H1 (cell line): Measurements from ENCODE around the gene ACAD9. TPM values are rescaled to one million over a fixed set of nuclear protein-coding genes. Genes with fewer than 3 reads are reported as not detected.

Source experiments
- CTCF ChIA-PET: fragments of 300-600 bp; sonication (Branson Sonifier 250); formaldehyde crosslinking; loops from one replicate; lab custom pipeline; 2021; ENCODE audit not compliant: partially characterized antibody; lab: Charles Lee
- POLR2A ChIA-PET: fragments of 300-600 bp; sonication (Branson Sonifier 250); formaldehyde crosslinking; loops from one replicate; lab custom pipeline; 2021; ENCODE audit warnings: inconsistent platforms; ENCODE audit not compliant: partially characterized antibody; lab: Charles Lee
- DNase-seq, 2 experiments: peaks; one replicate each; pipeline versions ENCODE4 v3.0.0 to v3.0.0-alpha.2; 2010 to 2022; ENCODE audit warnings: low spot score in 2 of 2, low read depth in 1 of 2, mixed read lengths in 1 of 2
- FAIRE-seq: peaks from 2 replicates; lab custom pipeline; 2011; peaks lifted over from hg19 to GRCh38; lab: Jason Lieb, UNC
- H2AFZ ChIP-seq: 2 replicates; pipeline ENCODE4 v1.8.1; 2012; ENCODE audit warnings: low read length, inconsistent platforms
- H2AK5ac ChIP-seq: 2 replicates; pipeline ENCODE4 v1.6.1; 2013; ENCODE audit warnings: low read depth, low read length
- H2BK120ac ChIP-seq: replicated peaks from 2 replicates; pipeline ENCODE3; 2013; ENCODE audit warnings: low read depth, low read length, inconsistent platforms
- H2BK12ac ChIP-seq: 2 replicates; pipeline ENCODE4 v1.6.1; 2013; ENCODE audit warnings: low read depth, low read length
- H2BK15ac ChIP-seq: 2 replicates; pipeline ENCODE4 v1.6.1; 2013; ENCODE audit warnings: low read length
- H2BK20ac ChIP-seq: 2 replicates; pipeline ENCODE4 v1.6.1; 2013; ENCODE audit warnings: low read length
- H2BK5ac ChIP-seq: 2 replicates; pipeline ENCODE4 v1.6.1; 2013; ENCODE audit warnings: low read depth, low read length
- H3K14ac ChIP-seq: 2 replicates; pipeline ENCODE4 v1.6.1; 2013; ENCODE audit warnings: inconsistent platforms; ENCODE audit not compliant: insufficient read length
- H3K18ac ChIP-seq: 2 replicates; pipeline ENCODE4 v1.6.1; 2013; ENCODE audit warnings: low read length; ENCODE audit errors: extremely low read depth
- H3K23ac ChIP-seq: 2 replicates; pipeline ENCODE4 v1.6.1; 2013; ENCODE audit warnings: inconsistent platforms; ENCODE audit not compliant: insufficient read length
- H3K23me2 ChIP-seq: 2 replicates; pipeline ENCODE4 v1.6.1; 2013; ENCODE audit warnings: low read depth, low read length
- H3K27ac ChIP-seq: 2 replicates; pipeline ENCODE4 v1.6.1; 2011; ENCODE audit warnings: low read depth, low read length, inconsistent platforms
- H3K27me3 ChIP-seq, 4 experiments: replicated peaks in 1 of 4; 1 replicate in 1 of 4; 2 replicates in 3 of 4; pipeline versions ENCODE4 v1.6.1 to v1.8.1; 2011 to 2013; ENCODE audit warnings: low read length in 3 of 4, mild to moderate bottlenecking in 3 of 4, inconsistent platforms in 2 of 4, mixed read lengths in 2 of 4, moderate library complexity in 1 of 4; ENCODE audit not compliant: control insufficient read depth in 3 of 4, insufficient read depth in 3 of 4; ENCODE audit errors: extremely low read depth in 1 of 4
- H3K36me3 ChIP-seq, 4 experiments: 2 replicates each; pipeline versions ENCODE4 v1.6.1 to v1.8.1; 2011 to 2013; ENCODE audit warnings: mild to moderate bottlenecking in 4 of 4, low read length in 3 of 4, moderate library complexity in 2 of 4, control low read depth in 1 of 4, inconsistent platforms in 1 of 4; ENCODE audit not compliant: insufficient read depth in 4 of 4, control insufficient read depth in 2 of 4
- H3K4ac ChIP-seq: replicated peaks from 2 replicates; pipeline ENCODE3; 2013; ENCODE audit warnings: low read length, low read depth, mixed read lengths, inconsistent platforms; ENCODE audit not compliant: insufficient read length
- H3K4me1 ChIP-seq, 4 experiments: replicated peaks in 1 of 4; 1 replicate in 1 of 4; 2 replicates in 3 of 4; pipeline versions ENCODE4 v1.6.1 to v1.8.1; 2011 to 2013; ENCODE audit warnings: low read length in 3 of 4, inconsistent platforms in 2 of 4, mixed read lengths in 1 of 4; ENCODE audit not compliant: insufficient read depth in 4 of 4, control insufficient read depth in 3 of 4
- H3K4me2 ChIP-seq, 2 experiments: 2 replicates each; pipeline versions ENCODE4 v1.6.1 to v1.8.1; 2011 to 2013; ENCODE audit warnings: low read depth in 2 of 2, low read length in 2 of 2, control low read depth in 1 of 2, inconsistent platforms in 1 of 2, mild to moderate bottlenecking in 1 of 2; ENCODE audit not compliant: insufficient read depth in 1 of 2
- H3K4me3 ChIP-seq, 4 experiments: fragments of 200-600, 300-600 bp in 1 of 4; sonication (generic), shearing (Covaris generic), sonication (Bioruptor Twin) in 1 of 4; 2 replicates each; pipeline versions ENCODE4 v1.5.1 to v1.8.1; 2011 to 2016; ENCODE audit warnings: low read length in 4 of 4, low read depth in 3 of 4, control low read depth in 2 of 4, inconsistent platforms in 2 of 4, mild to moderate bottlenecking in 2 of 4, mixed read lengths in 1 of 4, moderate library complexity in 1 of 4; ENCODE audit not compliant: insufficient read depth in 2 of 4; ENCODE audit errors: extremely low read depth in 1 of 4
- H3K56ac ChIP-seq: replicated peaks from 2 replicates; pipeline ENCODE3; 2013; ENCODE audit warnings: low read depth, mild to moderate bottlenecking, mixed read lengths, low read length, inconsistent platforms; ENCODE audit not compliant: insufficient read length
- H3K79me1 ChIP-seq: 2 replicates; pipeline ENCODE4 v1.6.1; 2013; ENCODE audit warnings: low read depth, low read length, control low read depth
- H3K79me2 ChIP-seq, 2 experiments: 2 replicates each; pipeline versions ENCODE4 v1.6.1 to v1.8.1; 2012 to 2013; ENCODE audit warnings: low read length in 2 of 2, mild to moderate bottlenecking in 2 of 2, inconsistent platforms in 1 of 2; ENCODE audit not compliant: insufficient read depth in 2 of 2, control insufficient read depth in 1 of 2
- H3K9ac ChIP-seq, 4 experiments: replicated peaks in 1 of 4; 1 replicate in 1 of 4; 2 replicates in 3 of 4; pipeline versions ENCODE4 v1.6.1 to v1.8.1; 2011 to 2013; ENCODE audit warnings: low read depth in 3 of 4, low read length in 3 of 4, control low read depth in 2 of 4, mild to moderate bottlenecking in 2 of 4, moderate library complexity in 2 of 4, inconsistent platforms in 1 of 4; ENCODE audit errors: extremely low read depth in 1 of 4
- H3K9me3 ChIP-seq, 2 experiments: 2 replicates each; pipeline versions ENCODE4 v1.6.1 to v1.8.1; 2012 to 2013; ENCODE audit warnings: mild to moderate bottlenecking in 2 of 2, moderate library complexity in 2 of 2, control low read depth in 1 of 2, inconsistent platforms in 1 of 2, low read depth in 1 of 2, low read length in 1 of 2, mixed read lengths in 1 of 2; ENCODE audit not compliant: insufficient read depth in 2 of 2
- H4K20me1 ChIP-seq, 2 experiments: replicated peaks in 1 of 2; 2 replicates each; pipeline versions ENCODE3 to v1.8.1; 2011 to 2013; ENCODE audit warnings: inconsistent platforms in 2 of 2, low read length in 2 of 2, mild to moderate bottlenecking in 1 of 2; ENCODE audit not compliant: insufficient read depth in 2 of 2, control insufficient read depth in 1 of 2
- H4K5ac ChIP-seq: 2 replicates; pipeline ENCODE4 v1.6.1; 2013; ENCODE audit warnings: low read length, low read depth, mixed read lengths, inconsistent platforms; ENCODE audit not compliant: insufficient read length
- H4K8ac ChIP-seq: 2 replicates; pipeline ENCODE4 v1.8.0; 2013; ENCODE audit warnings: mild to moderate bottlenecking, moderate library complexity, low read length, inconsistent platforms; ENCODE audit not compliant: insufficient read depth; ENCODE audit errors: extremely low read depth
- H4K91ac ChIP-seq: replicated peaks from 2 replicates; pipeline ENCODE3; 2013; ENCODE audit warnings: low read length, mixed read lengths, inconsistent platforms; ENCODE audit not compliant: insufficient read length
- EZH2 ChIP-seq: fragments of 200-600 bp; sonication (generic); IDR thresholded peaks from 2 replicates; pipeline ENCODE4 v1.7.1; 2012; ENCODE audit warnings: low read depth, mild to moderate bottlenecking, moderate library complexity, low read length, inconsistent platforms; ENCODE audit not compliant: severe bottlenecking
- RFX5 ChIP-seq: IDR thresholded peaks from 2 replicates; pipeline ENCODE4 v1.6.1; 2011; ENCODE audit warnings: low read depth, low read length, improper control_type of control experiment, borderline replicate concordance
- SRF ChIP-seq: IDR thresholded peaks from 2 replicates; pipeline ENCODE4 v1.6.1; 2011; ENCODE audit warnings: mild to moderate bottlenecking, low read depth, low read length, moderate library complexity
- YY1 ChIP-seq: IDR thresholded peaks from 2 replicates; pipeline ENCODE4 v1.6.1; 2011; ENCODE audit warnings: low read depth, mild to moderate bottlenecking, low read length
- WGBS, 2 experiments: shearing (Covaris generic) in 1 of 2; methylation state at CpG; one replicate each; pipeline versions ENCODE4 v1.1.6 to v1.1.7; 2013 to 2015; ENCODE audit warnings: low lambda C conversion rate in 2 of 2, mixed read lengths in 2 of 2, inconsistent platforms in 1 of 2, low coverage in 1 of 2, missing lambda C conversion rate in 1 of 2; ENCODE audit not compliant: insufficient replicate concordance in 2 of 2, insufficient coverage in 1 of 2, insufficient read length in 1 of 2; ENCODE audit errors: extremely low coverage in 1 of 2, missing lambda C conversion rate in 1 of 2; 5-methylcytosine and 5-hydroxymethylcytosine counted together
- polyA plus RNA-seq, 7 experiments: library from polyadenylated mRNA; depleted of rRNA in 3 of 7; stranded (reverse) in 5 of 7; unstranded in 2 of 7; fragments of >200 nt in 5 of 7; fragments of 200-250 nt in 2 of 7; gene quantifications; 1 replicate in 5 of 7; 2 replicates in 1 of 7; 4 replicates in 1 of 7; pipeline versions ENCODE4 v1.2.1 to v1.2.3, GENCODE V29; 2011 to 2013; ENCODE audit warnings: missing spikeins in 2 of 7, mixed read lengths in 2 of 7
- total RNA-seq: library from RNA; stranded (reverse); fragmentation: NEBNext Ultra II Directional; extraction: Animal tissue kit (Norgen Biotek cat#: 25700); gene quantifications from 2 replicates; pipeline ENCODE4 v1.2.1, GENCODE V29; 2021
- TF ChIP-seq, protein P1 (sequence below): IDR thresholded peaks from 2 replicates; pipeline ENCODE4 v1.6.1; 2012; ENCODE audit warnings: inconsistent platforms

The ACAD9 gene
- total and polyA plus RNA-seq, 2 of the 8 experiments (the other 6 are each of a cell fraction or from before 2014, with no cell fraction given), result 27.5 to 28.9 TPM

DNA sequence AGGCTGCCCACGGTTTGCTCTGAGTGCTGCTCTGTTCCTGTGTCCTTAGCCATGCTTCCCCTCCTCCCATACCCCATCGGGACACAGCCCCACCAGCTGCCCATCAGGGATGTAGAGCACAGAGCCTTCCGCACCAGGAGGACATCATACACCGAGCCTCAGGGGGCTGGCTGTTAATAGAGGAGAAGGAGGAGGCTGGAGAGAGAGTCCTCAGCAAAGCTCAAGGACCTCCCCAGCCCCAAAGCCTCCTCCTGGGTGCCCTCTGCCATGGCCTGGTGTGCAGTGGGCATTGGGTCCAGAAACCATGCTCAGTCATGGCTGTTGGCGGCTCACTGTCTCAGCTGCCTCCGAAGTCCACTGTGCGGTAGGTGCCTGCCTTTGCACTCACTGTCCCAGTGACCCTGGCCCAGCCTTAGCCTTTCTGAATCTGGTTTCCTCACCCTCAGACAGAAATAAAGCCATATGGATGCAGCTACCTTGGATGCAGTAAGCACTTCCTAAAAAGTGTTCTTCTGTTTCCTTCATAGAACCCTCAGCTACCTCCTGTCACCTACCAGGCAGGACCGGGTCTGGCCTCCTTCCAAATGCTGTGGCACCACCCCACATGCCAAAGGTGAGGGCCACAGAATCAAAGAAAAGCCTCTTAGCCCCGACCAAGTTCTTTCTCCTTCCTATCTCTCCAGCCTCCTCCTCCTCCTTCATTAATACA lies 53.9 kb downstream of the ACAD9 start:
- ChIA-PET CTCF (interaction anchor here (0.9 to 2.3 kb wide), 5 partner anchors 10 to 324 kb away, joined by 3 to 12 read pairs (median 3); no protein-coding TSS in a partner anchor), POLR2A (interaction anchor here (0.9 to 4.5 kb wide), 3 partner anchors 10 to 55 kb away, joined by 3 to 14 read pairs (median 11); no protein-coding TSS in a partner anchor)
- 88% methylated on average over 9 of the region's 9 CpGs; no CpG with 5 or more reads in 1 of the 2 experiments for WGBS, 2 experiments
- H3K4ac ChIP-seq, result no peak overlapping the region
- no peak overlapping the region for H4K8ac ChIP-seq
- H3K36me3 ChIP-seq, result no peaks in the 10 kb centered on the region
- no peak overlapping the region for H3K14ac ChIP-seq
- no peaks in the 10 kb centered on the region for H4K20me1 ChIP-seq
- no peaks in the 10 kb centered on the region for H3K23me2 ChIP-seq
- H3K79me2 ChIP-seq, result no peaks in the 10 kb centered on the region
- H2BK5ac ChIP-seq, result no peak overlapping the region
- H3K4me1 ChIP-seq, result no peaks in the 10 kb centered on the region
- H3K27me3 ChIP-seq, result no peaks in the 10 kb centered on the region
- no peak overlapping the region for H3K9ac ChIP-seq
- H4K5ac ChIP-seq, result no peak overlapping the region
- no peaks in the 10 kb centered on the region for H3K79me1 ChIP-seq
- DNase-seq (no peak), FAIRE-seq (no peak)
- no peak overlapping the region for H3K23ac ChIP-seq
- no peak overlapping the region for H3K18ac ChIP-seq
- no peak overlapping the region for H2BK20ac ChIP-seq
- no peak overlapping the region for H2BK120ac ChIP-seq
- TF ChIP-seq YY1, result no peak
- no peak for TF ChIP-seq SRF
- TF ChIP-seq, protein P1, sequence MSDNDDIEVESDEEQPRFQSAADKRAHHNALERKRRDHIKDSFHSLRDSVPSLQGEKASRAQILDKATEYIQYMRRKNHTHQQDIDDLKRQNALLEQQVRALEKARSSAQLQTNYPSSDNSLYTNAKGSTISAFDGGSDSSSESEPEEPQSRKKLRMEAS, result no peak
- TF ChIP-seq EZH2, result no peak
- no peak for TF ChIP-seq RFX5
- H3K27ac ChIP-seq, result no peak overlapping the region
- H4K91ac ChIP-seq, result no peak overlapping the region
- no peak overlapping the region for H2AK5ac ChIP-seq
- H3K4me2 ChIP-seq, result no peak overlapping the region
- peaks cover 0 to 8% of the 10 kb centered on the region in 2 experiments; a peak in 3 of 4 replicates for H3K9me3 ChIP-seq
- H2BK12ac ChIP-seq, result no peak overlapping the region
- H3K4me3 ChIP-seq, result no peak overlapping the region
- H2AFZ ChIP-seq, result no peak overlapping the region
- no peak overlapping the region for H3K56ac ChIP-seq
- no peak overlapping the region for H2BK15ac ChIP-seq
